ENCODE data around the gene CD40.

CD40 gene

GRCh38 chr20:46159101-46159897 is 41.2 kb downstream of the CD40 start:
- no peak for DNase-seq (ENCODE audit: low read depth)
- TF ChIP-seq, protein P1, sequence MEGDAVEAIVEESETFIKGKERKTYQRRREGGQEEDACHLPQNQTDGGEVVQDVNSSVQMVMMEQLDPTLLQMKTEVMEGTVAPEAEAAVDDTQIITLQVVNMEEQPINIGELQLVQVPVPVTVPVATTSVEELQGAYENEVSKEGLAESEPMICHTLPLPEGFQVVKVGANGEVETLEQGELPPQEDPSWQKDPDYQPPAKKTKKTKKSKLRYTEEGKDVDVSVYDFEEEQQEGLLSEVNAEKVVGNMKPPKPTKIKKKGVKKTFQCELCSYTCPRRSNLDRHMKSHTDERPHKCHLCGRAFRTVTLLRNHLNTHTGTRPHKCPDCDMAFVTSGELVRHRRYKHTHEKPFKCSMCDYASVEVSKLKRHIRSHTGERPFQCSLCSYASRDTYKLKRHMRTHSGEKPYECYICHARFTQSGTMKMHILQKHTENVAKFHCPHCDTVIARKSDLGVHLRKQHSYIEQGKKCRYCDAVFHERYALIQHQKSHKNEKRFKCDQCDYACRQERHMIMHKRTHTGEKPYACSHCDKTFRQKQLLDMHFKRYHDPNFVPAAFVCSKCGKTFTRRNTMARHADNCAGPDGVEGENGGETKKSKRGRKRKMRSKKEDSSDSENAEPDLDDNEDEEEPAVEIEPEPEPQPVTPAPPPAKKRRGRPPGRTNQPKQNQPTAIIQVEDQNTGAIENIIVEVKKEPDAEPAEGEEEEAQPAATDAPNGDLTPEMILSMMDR (IDR thresholded peaks at IDR 0.05; ENCODE audit: insufficient read depth, low read depth, low read length, missing control alignments) = no peak
- H3K4me3 ChIP-seq (ENCODE audit: low read length) = no peak overlapping the region

- no peak overlapping the region for H3K4me3 ChIP-seq (ENCODE audit: low read length)
- TF ChIP-seq, protein P1 (IDR thresholded peaks at IDR 0.05; ENCODE audit: insufficient read depth, low read depth, low read length, missing control alignments) = no peak
- no peak for DNase-seq (ENCODE audit: low read depth)
These were observed 42.5 kb downstream of the CD40 start for GRCh38 chr20:46160661-46161060.

DNA sequence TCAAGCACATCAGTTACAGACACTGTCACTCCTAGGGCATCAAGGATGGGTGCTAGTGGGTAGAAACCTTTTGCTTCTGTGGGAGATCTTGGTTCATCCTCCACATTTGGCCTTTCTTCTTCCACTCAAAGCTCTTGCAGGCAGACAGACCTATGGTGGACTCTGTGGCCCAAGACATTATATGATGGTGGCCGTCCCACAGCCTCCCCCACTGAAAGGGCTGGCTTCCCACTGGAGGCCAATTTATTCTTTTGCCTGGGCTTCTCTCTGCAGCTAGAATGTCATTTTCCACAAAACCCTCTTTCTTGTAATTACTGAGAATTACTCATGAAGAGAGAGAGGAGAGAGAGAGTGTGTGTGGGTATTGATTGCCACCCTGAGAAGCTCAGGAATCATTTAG is 43.8 kb downstream of the CD40 start:
- DNase-seq (ENCODE audit: low read depth) = no peak
- no peak overlapping the region for H3K4me3 ChIP-seq (ENCODE audit: low read length)
- TF ChIP-seq, protein P1 (IDR thresholded peaks at IDR 0.05; ENCODE audit: insufficient read depth, low read depth, low read length, missing control alignments) = no peak

- no peak overlapping the region for H3K4me3 ChIP-seq (ENCODE audit: low read length)
- DNase-seq (ENCODE audit: low read depth) = no peak
- TF ChIP-seq, protein P1 (IDR thresholded peaks at IDR 0.05; ENCODE audit: insufficient read depth, low read depth, low read length, missing control alignments) = no peak
These were observed 46.1 kb downstream of the CD40 start for GRCh38 chr20:46164254-46164653.

GRCh38 chr20:46167080-46167479 is 49.0 kb downstream of the CD40 start:
- TF ChIP-seq, protein P1 (IDR thresholded peaks at IDR 0.05; ENCODE audit: insufficient read depth, low read depth, low read length, missing control alignments) = no peak
- DNase-seq (ENCODE audit: low read depth) = no peak
- no peak overlapping the region for H3K4me3 ChIP-seq (ENCODE audit: low read length)

GRCh38 chr20:46168438-46168837 is 50.3 kb downstream of the CD40 start:
- no peak for DNase-seq (ENCODE audit: low read depth)
- H3K4me3 ChIP-seq (ENCODE audit: low read length) = no peak overlapping the region
- TF ChIP-seq, protein P1 (IDR thresholded peaks at IDR 0.05; ENCODE audit: insufficient read depth, low read depth, low read length, missing control alignments) = no peak

Data from epithelial cell of esophagus (primary cell).